HG03558 (cell line): ENCODE measurements around the gene NFIA.

Experiments used
- ATAC-seq: cut with Tn5 transposase; IDR thresholded peaks from one replicate; pipeline ENCODE4 v1.9.1; 2021; ENCODE audit warnings: moderate number of reproducible peaks; ENCODE audit not compliant: unreplicated experiment; ENCODE audit errors: extremely low read depth

NFIA gene

DNA sequence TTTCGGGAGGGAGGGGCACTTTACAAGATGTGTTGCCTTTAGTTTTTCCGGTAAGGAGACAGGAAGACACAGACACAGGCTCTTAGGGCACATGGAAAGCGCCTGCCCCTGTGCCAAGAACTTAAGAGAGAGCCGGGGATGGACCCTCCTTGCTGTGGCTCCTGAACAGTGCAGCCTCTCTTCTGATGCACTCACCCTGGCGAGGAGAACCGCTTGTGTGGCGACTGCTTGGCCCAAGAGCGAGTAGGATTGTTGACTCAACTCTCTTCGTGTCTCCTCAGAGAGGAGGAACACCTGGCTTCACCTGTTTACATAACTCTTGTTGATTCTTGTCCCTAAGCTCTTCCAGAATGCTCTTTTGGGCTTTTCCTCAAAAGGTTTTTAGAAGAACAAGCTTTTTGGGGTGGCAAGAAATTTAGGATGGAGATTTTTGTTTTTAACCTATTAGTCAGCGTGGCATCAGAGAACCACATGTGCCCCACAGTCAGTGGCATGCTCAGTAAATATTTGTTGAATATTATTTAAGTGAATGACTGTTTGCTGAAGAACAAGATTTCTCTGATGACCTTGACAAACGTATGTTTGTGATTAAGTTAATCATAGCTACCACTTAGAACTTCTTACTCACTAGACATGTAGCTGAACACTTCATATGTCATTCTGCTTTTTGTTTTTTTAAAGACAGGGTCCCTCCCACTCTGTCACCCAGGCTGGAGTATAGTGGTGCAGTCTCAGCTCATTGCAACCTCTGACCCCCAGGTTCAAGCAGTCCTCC, 60.6 kb downstream of the NFIA start:
- ATAC-seq: no peak

DNA sequence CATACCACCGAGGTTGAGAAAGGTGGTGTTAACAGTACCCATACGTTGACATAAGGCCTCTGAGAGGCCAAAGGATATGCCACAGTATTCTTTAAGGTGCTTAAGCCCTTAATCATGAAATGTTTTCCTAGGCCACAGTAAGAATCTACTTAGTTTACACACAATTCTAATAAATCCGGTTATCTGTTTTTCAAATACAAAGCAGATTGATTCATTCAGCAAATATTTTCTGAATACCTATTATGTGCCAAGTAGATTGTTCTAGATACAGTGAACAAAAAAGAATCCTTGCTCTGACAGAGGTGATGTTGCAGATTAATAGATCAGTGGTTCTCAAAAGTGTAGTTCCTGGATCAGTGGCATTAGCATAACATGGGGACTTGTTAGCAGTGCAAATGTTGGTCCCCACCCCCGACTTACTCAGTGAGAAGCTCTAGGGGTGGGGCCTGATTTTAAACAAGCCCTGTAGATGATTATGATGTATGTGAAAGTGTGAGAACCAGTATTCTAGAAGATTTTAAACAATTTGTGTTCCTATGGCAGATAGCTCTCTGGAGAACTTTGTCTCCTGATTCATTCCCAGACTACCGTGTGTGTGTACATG, 61.6 kb downstream of the NFIA start:
- no peak for ATAC-seq

- no peak for ATAC-seq
These were observed 66.9 kb downstream of the NFIA start for GRCh38 chr1:61149010-61149860.

GRCh38 chr1:61151565-61151964, 69.2 kb downstream of the NFIA start:
- no peak for ATAC-seq

- ATAC-seq: no peak
These were observed 69.7 kb downstream of the NFIA start for GRCh38 chr1:61152066-61152465.

DNA sequence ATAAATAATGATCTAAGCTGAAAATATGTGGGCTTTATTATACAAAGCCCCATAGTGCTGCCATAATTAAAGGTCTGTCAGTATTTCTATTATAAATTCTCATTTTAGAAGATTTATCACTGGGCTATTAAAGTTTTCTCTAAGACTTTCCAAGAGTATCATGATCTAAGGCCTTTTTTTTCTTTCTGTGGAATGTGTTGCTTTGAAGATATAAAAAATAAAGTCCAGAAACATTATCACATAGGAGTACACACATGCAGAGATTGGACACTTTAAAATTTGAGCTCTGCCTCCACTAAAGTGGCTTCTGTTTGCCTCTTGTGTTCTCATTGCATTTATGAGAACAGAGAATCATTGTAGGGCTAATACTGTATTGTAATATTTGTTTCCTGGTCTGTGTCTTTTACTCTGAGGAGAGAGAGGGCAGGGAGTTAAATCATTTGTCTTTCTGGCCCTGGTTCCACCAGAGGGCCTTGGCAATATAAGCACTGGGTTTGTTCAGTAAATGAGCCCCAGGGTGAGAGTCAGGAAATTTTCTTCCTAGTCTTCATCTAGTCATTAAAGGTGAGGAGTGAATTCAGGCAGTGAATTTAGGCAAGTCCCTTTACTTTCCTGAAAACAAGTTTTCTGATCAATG, 70.2 kb downstream of the NFIA start:
- no peak for ATAC-seq

- no peak for ATAC-seq
These were observed 74.5 kb downstream of the NFIA start for GRCh38 chr1:61156576-61157467.

DNA sequence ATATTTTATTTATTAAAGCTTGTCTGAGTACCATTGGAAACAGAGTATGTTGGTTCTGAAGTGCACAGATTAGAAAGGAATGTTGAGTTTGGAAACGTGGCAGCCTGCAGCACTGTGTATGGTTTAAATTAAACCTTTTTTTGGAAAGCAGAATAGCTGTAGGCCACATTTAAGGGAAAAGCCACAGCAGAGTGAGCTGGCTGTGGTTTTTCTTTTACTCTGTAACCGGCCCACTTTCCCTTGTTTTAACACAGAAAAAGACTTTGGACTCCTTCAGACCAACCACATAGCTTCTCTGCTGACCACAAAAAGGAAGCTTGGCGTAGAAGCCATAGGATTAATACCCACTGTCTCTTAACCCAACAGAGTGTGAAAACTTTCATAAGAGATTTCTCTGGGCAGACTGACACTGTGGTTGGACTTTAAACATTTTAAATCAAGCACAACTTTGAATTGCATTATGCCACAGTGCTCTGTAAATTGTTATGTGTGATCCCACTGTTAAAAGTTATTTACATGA, 75.2 kb downstream of the NFIA start:
- ATAC-seq: no peak

GRCh38 chr1:61158591-61158990, 76.2 kb downstream of the NFIA start:
- ATAC-seq: no peak

- ATAC-seq: no peak
These were observed 78.2 kb downstream of the NFIA start for GRCh38 chr1:61160526-61160925.

DNA sequence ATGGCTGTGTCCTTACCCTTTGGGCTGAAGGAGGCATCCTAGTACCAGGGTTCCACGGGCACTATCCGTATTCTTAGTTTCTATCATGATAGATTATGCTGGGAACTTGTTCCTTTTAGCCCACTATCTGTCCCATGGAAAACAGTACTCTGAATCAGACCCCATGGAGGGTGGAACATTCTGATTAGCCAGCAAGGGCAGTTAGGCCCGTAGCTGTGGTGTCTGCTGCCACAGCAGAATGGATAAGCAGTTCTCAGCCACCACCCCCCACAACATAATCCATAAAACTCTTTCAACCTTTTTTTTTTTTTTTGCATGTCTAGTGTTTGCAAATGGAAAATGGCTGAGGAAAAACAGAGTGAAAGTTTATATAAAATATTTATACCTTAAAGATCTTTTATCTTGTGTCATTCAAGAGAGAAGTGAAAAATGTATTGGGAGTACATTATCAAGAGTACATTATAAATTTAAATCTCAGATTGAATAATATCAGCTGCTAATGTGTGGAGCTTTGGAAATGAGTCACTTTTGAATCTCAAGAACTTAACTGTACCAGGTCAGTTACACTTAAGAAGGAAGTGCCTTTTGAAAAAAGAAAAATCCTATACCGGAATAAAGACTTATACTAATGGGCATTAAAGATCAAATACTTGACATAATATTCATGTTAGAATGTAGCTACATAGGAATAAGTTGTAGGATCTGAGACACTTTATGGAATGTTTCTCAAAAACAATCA, 80.3 kb downstream of the NFIA start:
- no peak for ATAC-seq

DNA sequence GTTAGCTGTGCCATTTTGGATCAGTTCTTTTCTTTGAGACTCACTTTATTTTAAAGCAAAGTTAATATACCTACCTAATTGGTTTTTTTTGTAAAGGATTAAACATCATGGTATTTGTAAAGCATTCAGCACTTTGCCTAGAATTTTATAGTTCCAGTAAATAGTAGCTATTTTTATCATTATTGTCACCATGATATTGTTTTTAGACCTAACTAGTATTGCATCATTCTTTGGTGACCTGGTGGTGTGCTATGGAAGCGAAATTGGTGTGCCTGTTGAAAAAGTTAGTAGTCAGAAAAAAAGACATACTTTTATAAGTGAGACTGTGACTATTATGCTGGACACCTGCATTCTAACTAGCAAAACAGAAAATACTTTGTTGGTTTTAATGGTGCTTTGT, 81.0 kb downstream of the NFIA start:
- no peak for ATAC-seq

DNA sequence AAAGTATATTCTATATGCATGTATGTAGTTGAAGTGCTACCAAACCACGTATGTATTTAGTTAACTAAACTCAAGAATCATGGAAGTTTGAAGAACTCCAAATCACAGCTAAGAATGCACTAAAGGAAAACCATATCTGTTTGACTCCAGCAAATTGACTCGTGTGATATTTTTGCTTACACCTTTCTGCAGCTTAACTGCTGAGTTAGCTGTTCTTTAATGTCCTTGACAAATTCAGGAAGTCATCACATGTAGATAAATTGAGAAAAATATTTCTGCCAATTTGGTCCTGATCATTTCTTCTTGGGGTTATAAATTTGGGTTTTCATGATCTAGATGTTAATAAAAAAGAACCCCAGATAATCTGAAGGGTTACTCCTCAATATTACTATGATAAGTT, 83.0 kb downstream of the NFIA start:
- ATAC-seq: no peak

DNA sequence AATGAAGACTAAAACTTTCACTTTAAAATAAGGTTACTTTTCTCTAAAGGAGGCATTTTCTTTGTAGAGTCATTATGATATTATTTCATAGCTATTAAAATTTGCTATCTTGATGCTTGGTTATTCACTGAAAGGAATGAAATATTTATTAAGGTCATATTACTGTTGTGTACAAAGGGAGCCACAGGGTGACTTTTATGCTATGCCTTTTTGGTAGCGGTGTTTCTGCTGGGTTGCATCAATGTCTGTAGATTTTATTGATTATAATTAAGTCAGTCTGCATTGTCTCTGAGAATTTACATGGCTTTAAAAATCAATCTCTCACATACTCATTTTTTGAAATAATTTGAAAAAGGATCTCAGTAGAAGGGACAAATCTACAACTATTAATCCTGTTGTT, 84.9 kb downstream of the NFIA start:
- no peak for ATAC-seq

DNA sequence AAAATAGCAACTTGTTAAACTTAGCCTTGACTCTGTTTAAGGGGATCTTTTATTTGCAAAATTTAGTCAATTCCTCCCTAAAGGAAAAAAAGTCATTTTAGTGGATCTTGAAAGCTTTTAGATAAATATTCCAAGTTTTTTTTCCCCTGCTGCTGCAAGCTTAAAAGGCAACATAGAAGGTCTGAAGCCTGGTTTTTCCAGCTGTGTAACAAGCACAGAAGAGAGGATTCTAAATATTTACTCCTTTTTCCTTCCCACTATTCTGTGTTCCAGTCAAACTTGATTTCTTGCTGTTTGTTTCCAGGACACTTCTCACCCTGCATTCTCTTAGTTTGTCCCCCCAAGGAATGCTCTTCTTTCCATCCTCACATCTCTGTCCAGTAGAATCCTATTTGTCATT, 86.7 kb downstream of the NFIA start:
- no peak for ATAC-seq

GRCh38 chr1:61169634-61170033, 87.3 kb downstream of the NFIA start:
- ATAC-seq: no peak

GRCh38 chr1:61170328-61171238, 88.2 kb downstream of the NFIA start:
- ATAC-seq: no peak

DNA sequence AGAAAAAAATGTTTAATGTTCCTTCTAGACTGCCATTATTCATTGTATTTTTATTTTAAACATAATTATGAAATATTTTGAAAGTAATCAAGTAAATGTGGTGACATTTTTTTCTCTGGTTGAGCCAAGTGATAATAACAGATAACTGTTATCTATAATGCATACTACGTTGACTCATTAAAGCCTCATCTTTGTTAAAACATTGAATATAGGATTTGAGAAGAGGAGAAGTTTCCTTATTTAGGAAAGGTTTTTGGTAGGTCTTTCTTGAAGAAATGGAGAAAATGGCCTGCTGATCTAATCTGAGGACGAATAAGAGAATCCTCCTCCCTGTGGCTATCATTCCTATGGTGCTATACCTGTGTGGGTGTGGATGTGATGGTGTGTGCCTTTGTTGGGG, 89.0 kb downstream of the NFIA start:
- ATAC-seq: no peak
